HG02678 (cell line): Measurements from ENCODE around the gene SRGN.

Source experiments
- ATAC-seq: cut with Tn5 transposase; IDR thresholded peaks from one replicate; pipeline ENCODE4 v1.9.1; 2021; ENCODE audit warnings: mild to moderate bottlenecking, moderate library complexity; ENCODE audit not compliant: unreplicated experiment

Gene SRGN

GRCh38 chr10:69089638-69090599 lies 2.0 kb downstream of the SRGN start:
- peak; percentile 43 for ATAC-seq

- ATAC-seq = no peak
These were observed 2.8 kb downstream of the SRGN start for GRCh38 chr10:69090685-69091084.

DNA sequence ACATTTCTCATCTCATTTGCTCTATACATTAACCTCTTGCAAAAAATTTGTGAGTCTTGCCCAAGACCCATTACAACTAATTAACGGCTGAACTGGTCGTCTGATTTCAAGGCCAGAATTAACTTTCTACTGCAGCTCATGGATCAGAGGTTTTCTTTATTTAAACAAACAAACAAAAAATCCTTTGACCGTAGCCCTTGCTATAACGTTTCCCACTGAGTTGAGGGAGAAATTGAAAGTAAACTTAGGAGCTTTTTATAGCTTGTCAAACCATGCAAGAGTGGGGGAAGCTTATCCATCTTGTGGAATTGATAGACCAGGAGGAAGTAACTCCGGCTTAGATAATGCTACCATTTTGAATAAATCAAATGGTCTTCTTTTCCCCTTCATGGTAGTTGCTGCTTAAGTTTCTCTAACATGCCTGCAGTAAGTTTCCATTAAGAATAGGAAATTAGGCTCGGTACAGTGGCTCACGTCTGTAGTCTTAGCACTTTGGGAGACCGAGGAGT lies 3.3 kb downstream of the SRGN start:
- no peak for ATAC-seq

GRCh38 chr10:69092959-69093850 lies 5.3 kb downstream of the SRGN start:
- no peak for ATAC-seq

DNA sequence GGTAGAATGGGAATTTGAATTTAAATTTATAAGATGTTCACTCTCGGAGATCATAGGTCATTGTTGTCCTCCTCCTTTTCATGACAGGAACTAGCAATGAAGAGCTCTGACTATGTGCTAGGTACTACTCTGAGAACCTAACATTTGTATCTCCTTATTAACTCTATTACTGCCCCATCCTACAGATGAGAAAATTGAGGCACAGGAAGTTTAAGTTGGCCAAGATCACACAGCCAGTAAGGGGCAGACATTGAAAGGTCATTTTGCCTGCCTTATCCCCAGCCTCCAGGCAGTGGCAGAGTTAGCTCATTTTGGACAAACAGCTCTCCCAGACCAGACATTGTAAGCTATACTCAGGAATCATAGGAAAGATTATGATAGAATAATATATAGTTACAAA lies 6.0 kb downstream of the SRGN start:
- ATAC-seq = no peak

GRCh38 chr10:69096045-69096444 lies 8.1 kb downstream of the SRGN start:
- ATAC-seq = peak; percentile 55

DNA sequence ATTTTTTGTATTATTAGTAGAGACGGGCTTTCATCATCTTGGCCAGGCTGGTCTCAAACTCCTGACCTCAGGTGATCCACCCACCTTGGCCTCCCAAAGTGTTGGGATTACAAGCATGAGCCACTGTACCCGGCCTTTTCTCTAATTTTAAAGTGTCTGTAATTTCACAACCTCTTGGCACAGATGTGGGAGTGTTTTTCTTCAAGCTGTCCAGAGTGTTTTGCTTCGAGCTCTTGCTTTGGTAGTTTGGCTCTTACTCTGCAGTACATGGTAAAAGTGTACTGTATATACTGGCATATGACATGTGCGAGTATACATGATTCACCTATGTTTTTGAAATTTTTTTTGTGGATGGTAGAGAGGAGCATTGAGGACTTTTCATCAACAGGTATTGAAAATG lies 9.8 kb downstream of the SRGN start:
- no peak for ATAC-seq

DNA sequence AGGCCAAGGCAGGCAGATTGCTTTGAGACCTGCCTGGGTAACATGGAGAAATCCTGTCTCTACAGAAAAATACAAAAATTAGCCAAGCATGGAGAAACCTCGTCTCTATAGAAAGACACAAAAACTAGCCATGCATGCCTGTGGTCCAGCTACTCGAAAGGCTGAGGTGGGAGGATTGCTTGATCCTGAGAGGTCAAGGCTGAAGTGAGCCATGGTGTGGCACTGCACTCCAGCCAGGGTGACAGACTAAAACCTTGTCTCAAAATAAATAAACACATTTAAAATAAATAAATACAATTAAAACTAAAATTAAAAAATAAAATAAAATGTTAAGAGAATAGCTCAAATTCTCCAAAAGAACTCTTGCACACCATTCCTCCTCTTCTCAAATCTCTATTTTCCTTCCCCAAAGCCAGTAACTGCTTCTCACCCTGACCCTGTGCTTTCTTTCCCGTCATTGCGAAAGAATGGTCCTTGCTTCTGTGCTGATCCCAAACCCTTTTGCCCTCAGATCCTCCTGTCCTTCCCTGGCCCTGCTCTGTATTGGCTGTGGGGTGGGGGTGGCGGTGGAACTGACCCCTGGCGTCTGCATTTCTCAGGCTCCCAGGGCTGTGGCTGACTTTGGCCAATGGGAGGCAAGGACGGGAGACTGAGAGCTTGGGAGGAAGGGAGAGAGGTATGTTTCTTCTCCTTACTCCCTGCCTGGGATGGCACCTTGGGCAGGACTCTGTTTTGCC lies 12.4 kb downstream of the SRGN start:
- no peak for ATAC-seq

DNA sequence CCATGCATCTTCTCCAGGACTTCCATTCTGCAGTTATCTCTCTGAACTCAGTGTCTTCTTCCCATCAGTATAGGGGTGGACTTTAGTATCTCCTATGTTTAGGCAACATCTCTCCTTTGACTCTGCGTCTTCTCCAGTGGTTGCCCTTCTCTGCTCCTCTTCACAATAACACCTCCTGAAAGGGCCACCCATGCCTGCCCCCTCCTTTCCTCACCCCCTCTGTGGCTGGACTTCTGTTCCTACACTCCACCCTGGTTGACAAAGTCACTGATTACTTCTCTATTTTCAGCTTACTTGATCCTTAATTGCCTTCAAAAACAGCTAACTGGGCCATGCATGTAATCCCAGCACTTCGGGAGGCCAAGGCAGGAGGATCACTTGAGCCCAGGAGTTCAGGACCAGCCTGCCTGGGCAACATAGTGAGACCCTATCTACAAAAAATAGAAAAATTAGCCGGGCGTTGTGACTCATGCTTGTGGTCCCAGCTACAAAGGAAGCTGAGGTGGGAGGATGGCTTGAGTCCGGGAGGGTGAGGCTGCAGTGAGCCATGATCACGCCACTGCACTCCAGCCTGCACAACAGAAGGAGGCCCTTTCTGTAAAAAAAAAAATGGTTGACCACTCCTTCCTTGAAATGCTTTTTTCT lies 13.7 kb downstream of the SRGN start:
- no peak for ATAC-seq

GRCh38 chr10:69102440-69102839 lies 14.5 kb downstream of the SRGN start:
- no peak for ATAC-seq

DNA sequence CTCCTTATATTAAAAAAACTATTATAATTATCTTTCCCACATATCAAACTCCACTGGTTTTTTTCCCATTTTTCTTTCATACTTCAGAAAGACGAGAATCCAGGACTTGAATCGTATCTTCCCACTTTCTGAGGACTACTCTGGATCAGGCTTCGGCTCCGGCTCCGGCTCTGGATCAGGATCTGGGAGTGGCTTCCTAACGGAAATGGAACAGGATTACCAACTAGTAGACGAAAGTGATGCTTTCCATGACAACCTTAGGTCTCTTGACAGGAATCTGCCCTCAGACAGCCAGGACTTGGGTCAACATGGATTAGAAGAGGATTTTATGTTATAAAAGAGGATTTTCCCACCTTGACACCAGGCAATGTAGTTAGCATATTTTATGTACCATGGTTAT lies 15.9 kb downstream of the SRGN start:
- ATAC-seq = no peak

DNA sequence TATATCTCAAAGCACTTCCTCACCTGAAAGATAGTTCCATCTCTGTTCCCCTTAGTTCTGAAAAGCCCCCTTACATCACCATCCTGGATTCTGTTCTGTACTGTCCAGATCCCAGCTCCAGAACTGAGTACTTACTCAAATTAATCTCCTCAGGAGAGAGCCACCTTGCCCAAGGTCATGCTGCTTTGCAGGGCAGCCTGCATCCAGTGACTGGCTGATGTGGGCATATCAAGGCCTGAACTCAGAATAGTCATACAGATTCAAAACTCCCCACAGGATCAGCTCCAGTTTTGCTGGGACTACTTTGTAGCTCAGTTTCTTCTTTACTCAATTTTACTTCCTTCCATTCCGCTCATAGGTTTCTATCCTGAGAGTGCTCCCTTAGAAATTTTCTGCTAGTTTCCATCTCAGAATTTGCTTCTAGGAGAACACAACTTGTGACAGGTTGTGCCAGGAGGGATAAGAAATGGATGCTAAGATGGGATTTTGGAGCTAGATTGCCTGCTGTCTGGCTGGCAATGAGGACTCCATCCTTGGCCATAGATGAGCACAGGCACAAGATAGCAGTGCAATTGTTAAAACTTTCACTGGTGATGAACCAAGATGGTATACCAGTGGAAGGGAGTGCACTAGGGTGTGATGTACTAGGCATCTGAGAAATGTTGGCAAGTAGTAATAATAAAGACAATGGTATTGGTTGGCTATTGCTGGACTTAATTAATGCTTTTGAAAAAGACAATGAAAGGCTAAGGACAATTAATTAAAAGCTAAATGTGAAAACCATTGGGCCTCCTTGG lies 17.3 kb downstream of the SRGN start:
- no peak for ATAC-seq

GRCh38 chr10:69107176-69107490 lies 19.2 kb downstream of the SRGN start:
- no peak for ATAC-seq

DNA sequence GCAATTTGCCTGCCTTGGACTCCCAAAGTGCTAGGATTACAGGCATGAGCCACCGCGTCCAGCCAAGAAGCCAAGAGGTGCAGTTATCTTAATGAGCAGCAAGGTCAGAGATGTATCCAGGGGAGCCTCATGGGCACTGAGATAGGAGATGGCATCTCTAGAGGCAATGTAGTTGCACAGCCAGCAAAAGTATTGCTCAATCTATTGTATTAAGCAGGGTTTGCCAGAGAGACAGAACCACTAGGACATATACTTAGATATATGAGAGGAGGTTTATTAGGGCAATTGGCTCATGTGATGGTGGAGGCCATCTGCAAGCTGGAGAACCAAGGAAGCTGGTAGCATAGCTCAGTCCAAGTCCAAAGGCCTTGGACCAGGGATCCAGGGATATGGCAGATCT lies 19.8 kb downstream of the SRGN start:
- no peak for ATAC-seq

- ATAC-seq = no peak
These were observed 32.0 kb downstream of the SRGN start for GRCh38 chr10:69119896-69120295.

DNA sequence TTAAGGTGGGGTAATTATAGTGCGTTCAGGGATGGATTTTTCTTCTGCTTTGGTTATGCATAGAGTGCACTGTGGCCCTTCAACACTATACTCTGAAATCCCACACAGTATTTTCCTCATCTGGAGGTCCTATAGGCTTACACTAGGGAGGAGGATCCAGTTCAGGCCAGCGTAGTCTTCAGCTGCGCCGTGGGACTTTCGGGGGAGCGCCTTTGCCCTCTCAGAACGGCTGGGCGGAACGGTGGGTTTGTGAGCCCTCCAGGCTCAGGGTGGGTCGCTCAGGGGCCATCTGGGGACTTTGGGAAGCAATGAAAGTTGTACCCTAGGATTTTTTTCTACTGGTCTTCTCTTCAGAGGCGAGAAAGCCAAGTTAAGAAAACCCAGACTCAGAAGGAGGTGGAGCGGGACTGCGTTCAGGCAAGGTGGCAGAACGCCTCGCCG lies 35.4 kb downstream of the SRGN start:
- ATAC-seq = peak; percentile 22

GRCh38 chr10:69123747-69124562 lies 36.1 kb downstream of the SRGN start, which contains the start of gene VPS26A:
VPS26A (plus strand) TSS chr10:69124178; CDS start chr10:69124278, 100 bp downstream.
- peak; percentile 86 for ATAC-seq

DNA sequence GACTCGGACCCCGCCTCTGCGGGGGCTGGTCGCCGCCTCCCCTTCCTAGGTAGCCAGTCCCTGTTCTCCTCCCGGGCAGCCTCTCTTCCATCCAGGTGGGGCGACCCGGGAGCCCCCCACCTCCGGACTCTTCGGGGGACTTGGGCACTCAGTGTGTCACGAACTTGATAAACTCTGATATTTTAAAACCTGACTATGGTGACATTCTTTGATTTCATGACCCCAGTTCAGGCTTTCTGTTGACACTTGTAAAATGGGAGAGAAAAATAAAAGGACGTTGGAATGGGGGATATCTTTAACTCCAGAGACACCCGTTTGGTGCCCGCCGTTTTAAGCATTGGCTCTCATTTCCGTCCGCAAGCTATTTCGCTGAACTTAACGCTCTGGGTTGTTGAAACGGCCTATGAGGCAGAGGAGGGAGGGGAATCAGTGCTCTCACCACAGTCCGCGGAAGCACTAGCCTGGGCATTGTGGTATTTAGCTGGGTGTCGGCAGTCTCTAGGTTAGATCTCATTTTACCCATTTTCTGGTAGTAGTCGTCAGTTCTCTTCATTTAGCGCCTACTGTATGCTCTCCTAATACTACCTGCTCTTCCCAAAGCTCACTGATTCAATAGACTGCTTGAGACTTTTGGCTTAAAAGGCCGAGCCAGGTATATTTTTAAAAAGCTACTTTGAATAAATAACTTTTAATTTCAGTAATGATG lies 36.8 kb downstream of the SRGN start:
- ATAC-seq = peak; percentile 25
